IMR-90 (cell line): Measurements from ENCODE around the gene CCDC50. TPM values are rescaled to one million over a fixed set of nuclear protein-coding genes. Genes with fewer than 3 reads are reported as not detected.

ENCODE experiments used
- ATAC-seq: fragments of 200-7000 bp; cut with Tn5 transposase; 2 replicates; pipeline ENCODE4 v1.9.1; 2020; ENCODE audit warnings: low read depth, mild to moderate bottlenecking, moderate library complexity
- BruUV-seq: library from RNA; stranded (reverse); fragments of 400-500 nt; replicated peaks from 2 replicates; lab custom pipeline; 2021; lab: Mats Ljungman, UMichigan
- CTCF ChIA-PET: fragments of 300-600 bp; formaldehyde crosslinking; extraction: SDS; loops from one replicate; lab custom pipeline; 2021; ENCODE audit warnings: antibody characterized with exemption; lab: Yijun Ruan, JAX
- POLR2A ChIA-PET: fragments of 300-600 bp; sonication (Branson Sonifier 250); formaldehyde crosslinking; loops from one replicate; lab custom pipeline; 2022; ENCODE audit warnings: antibody characterized with exemption; ENCODE audit not compliant: unreplicated experiment; lab: Charles Lee
- DNase-seq: peaks from one replicate; pipeline ENCODE4 v3.0.0; 2013
- H2AFZ ChIP-seq: replicated peaks from 2 replicates; pipeline ENCODE3; 2013; ENCODE audit warnings: low read length, mild to moderate bottlenecking; ENCODE audit not compliant: poor library complexity
- H2AK5ac ChIP-seq: 2 replicates; pipeline ENCODE4 v1.6.1; 2013; ENCODE audit warnings: low read depth, low read length, inconsistent platforms
- H2AK9ac ChIP-seq: replicated peaks from 2 replicates; pipeline ENCODE3; 2013; ENCODE audit warnings: mild to moderate bottlenecking, low read depth, low read length, moderate library complexity; ENCODE audit not compliant: poor library complexity
- H2BK120ac ChIP-seq: 2 replicates; pipeline ENCODE4 v1.6.1; 2013; ENCODE audit warnings: low read depth, low read length, inconsistent platforms
- H2BK15ac ChIP-seq: 3 replicates; pipeline ENCODE4 v1.6.1; 2013; ENCODE audit warnings: low read depth, low read length, inconsistent platforms
- H2BK20ac ChIP-seq: 2 replicates; pipeline ENCODE4 v1.6.1; 2013; ENCODE audit warnings: low read depth, mild to moderate bottlenecking, inconsistent platforms, low read length, moderate library complexity
- H2BK5ac ChIP-seq: 2 replicates; pipeline ENCODE4 v1.6.1; 2013; ENCODE audit warnings: mild to moderate bottlenecking, low read depth, low read length, inconsistent platforms; ENCODE audit not compliant: poor library complexity, severe bottlenecking
- H3K14ac ChIP-seq: replicated peaks from 2 replicates; pipeline ENCODE4 v1.6.1; 2013; ENCODE audit warnings: low read depth, low read length, inconsistent platforms
- H3K18ac ChIP-seq: 2 replicates; pipeline ENCODE4 v1.6.1; 2013; ENCODE audit warnings: low read depth, low read length, control low read depth
- H3K23ac ChIP-seq: 2 replicates; pipeline ENCODE4 v1.6.1; 2013; ENCODE audit warnings: low read depth, low read length, inconsistent platforms
- H3K27ac ChIP-seq: 2 replicates; pipeline ENCODE4 v1.5.1; 2013; ENCODE audit warnings: mild to moderate bottlenecking, control low read depth, low read length; ENCODE audit not compliant: insufficient read depth
- H3K27me3 ChIP-seq: 2 replicates; pipeline ENCODE4 v1.6.1; 2013; ENCODE audit warnings: low read length; ENCODE audit not compliant: control insufficient read depth, insufficient read depth
- H3K36me3 ChIP-seq: 2 replicates; pipeline ENCODE4 v1.6.1; 2013; ENCODE audit warnings: low read length, mixed read lengths; ENCODE audit not compliant: control insufficient read depth, insufficient read depth
- H3K4ac ChIP-seq: 2 replicates; pipeline ENCODE4 v1.6.1; 2013; ENCODE audit warnings: low read depth, low read length, inconsistent platforms
- H3K4me1 ChIP-seq: 2 replicates; pipeline ENCODE4 v1.6.1; 2013; ENCODE audit warnings: low read length, mixed read lengths; ENCODE audit not compliant: control insufficient read depth, insufficient read depth
- H3K4me2 ChIP-seq: 2 replicates; pipeline ENCODE4 v1.6.1; 2013; ENCODE audit warnings: low read depth, mild to moderate bottlenecking, control low read depth, low read length, moderate library complexity
- H3K4me3 ChIP-seq: 2 replicates; pipeline ENCODE4 v1.5.1; 2013; ENCODE audit warnings: low read depth, mild to moderate bottlenecking, control low read depth, low read length, moderate library complexity; ENCODE audit not compliant: insufficient read depth
- H3K56ac ChIP-seq: 2 replicates; pipeline ENCODE4 v1.6.1; 2013; ENCODE audit warnings: low read length, inconsistent platforms; ENCODE audit not compliant: insufficient read depth; ENCODE audit errors: extremely low read depth
- H3K79me1 ChIP-seq, 2 experiments: 2 replicates each; pipeline ENCODE4 v1.6.1; 2013; ENCODE audit warnings: low read length in 2 of 2, inconsistent platforms in 1 of 2, low read depth in 1 of 2
- H3K9ac ChIP-seq: 2 replicates; pipeline ENCODE4 v1.6.1; 2013; ENCODE audit warnings: low read depth, low read length, control low read depth
- H3K9me1 ChIP-seq: 2 replicates; pipeline ENCODE4 v1.6.1; 2013; ENCODE audit warnings: low read length, inconsistent platforms; ENCODE audit not compliant: insufficient read depth
- H3K9me3 ChIP-seq: 2 replicates; pipeline ENCODE4 v1.6.1; 2013; ENCODE audit warnings: low read length; ENCODE audit not compliant: control insufficient read depth, insufficient read depth
- H4K20me1 ChIP-seq: 2 replicates; pipeline ENCODE4 v1.6.1; 2013; ENCODE audit warnings: low read length, inconsistent platforms; ENCODE audit not compliant: insufficient read depth
- H4K5ac ChIP-seq: 2 replicates; pipeline ENCODE4 v1.6.1; 2013; ENCODE audit warnings: mild to moderate bottlenecking, low read depth, low read length, control low read depth
- H4K8ac ChIP-seq, 2 experiments: 2 replicates each; pipeline ENCODE4 v1.6.1; 2013; ENCODE audit warnings: low read depth in 2 of 2, low read length in 2 of 2, control low read depth in 1 of 2, inconsistent platforms in 1 of 2
- H4K91ac ChIP-seq: 2 replicates; pipeline ENCODE4 v1.6.1; 2013; ENCODE audit warnings: low read depth, low read length, inconsistent platforms; ENCODE audit not compliant: insufficient read depth
- BHLHE40 ChIP-seq: fragments of 150-350 bp; IDR thresholded peaks from 2 replicates; pipeline ENCODE4 v1.6.1; 2016; ENCODE audit warnings: mild to moderate bottlenecking, low read depth, low read length
- CEBPB ChIP-seq: IDR thresholded peaks from 2 replicates; pipeline ENCODE4 v1.6.1; 2012; ENCODE audit warnings: low read depth, low read length, improper control_type of control experiment
- CHD1 ChIP-seq: IDR thresholded peaks from 2 replicates; pipeline ENCODE4 v1.6.1; 2012; ENCODE audit warnings: low read depth, low read length, improper control_type of control experiment
- ELK1 ChIP-seq: fragments of 150-350 bp; IDR thresholded peaks from 2 replicates; pipeline ENCODE4 v1.6.1; 2016; ENCODE audit warnings: low read depth, mild to moderate bottlenecking, low read length, moderate library complexity, borderline replicate concordance
- FOS ChIP-seq: fragments of 150-350 bp; IDR thresholded peaks from 2 replicates; pipeline ENCODE4 v1.6.1; 2016; ENCODE audit warnings: low read depth, low read length
- MAFK ChIP-seq: IDR thresholded peaks from 2 replicates; pipeline ENCODE4 v1.6.1; 2012; ENCODE audit warnings: low read depth, low read length, improper control_type of control experiment
- MAZ ChIP-seq: IDR thresholded peaks from 2 replicates; pipeline ENCODE4 v1.6.1; 2012; ENCODE audit warnings: low read depth, mild to moderate bottlenecking, low read length, improper control_type of control experiment, moderate library complexity, borderline replicate concordance
- MXI1 ChIP-seq: IDR thresholded peaks from 2 replicates; pipeline ENCODE4 v1.6.1; 2012; ENCODE audit warnings: low read depth, mild to moderate bottlenecking, low read length, moderate library complexity, borderline replicate concordance
- NFE2L2 ChIP-seq: fragments of 150-350 bp; IDR thresholded peaks from 2 replicates; pipeline ENCODE4 v1.6.1; 2016; ENCODE audit warnings: low read depth, mild to moderate bottlenecking, low read length
- POLR2A ChIP-seq: IDR thresholded peaks from 2 replicates; pipeline ENCODE4 v1.6.1; 2012; ENCODE audit warnings: mild to moderate bottlenecking, low read depth, low read length
- RAD21 ChIP-seq: IDR thresholded peaks from 2 replicates; pipeline ENCODE4 v1.6.1; 2012; ENCODE audit warnings: low read length, improper control_type of control experiment
- RCOR1 ChIP-seq: IDR thresholded peaks from 2 replicates; pipeline ENCODE4 v1.6.1; 2012; ENCODE audit warnings: mild to moderate bottlenecking, low read length, improper control_type of control experiment; ENCODE audit not compliant: insufficient replicate concordance
- RFX5 ChIP-seq: IDR thresholded peaks from 2 replicates; pipeline ENCODE4 v1.8.0; 2012; ENCODE audit warnings: low read depth, mild to moderate bottlenecking, low read length, moderate library complexity
- SMC3 ChIP-seq: fragments of 150-350 bp; IDR thresholded peaks from 2 replicates; pipeline ENCODE4 v1.6.1; 2016; ENCODE audit warnings: low read depth, mild to moderate bottlenecking, antibody characterized with exemption, low read length, moderate library complexity
- WGBS, 2 experiments: methylation state at CpG; one replicate each; pipeline versions ENCODE4 v1.1.5 to v1.1.7; 2013; ENCODE audit warnings: missing lambda C conversion rate in 2 of 2; ENCODE audit not compliant: insufficient read length in 1 of 2; ENCODE audit errors: extremely low coverage in 2 of 2; 5-methylcytosine and 5-hydroxymethylcytosine counted together
- dilution Hi-C: fragments of 300-500 bp; cut with HindIII; formaldehyde crosslinking; loops from one replicate; pipeline ENCODE4 v1.14.3; 2018; ENCODE audit warnings: low sequenced_read_pairs; ENCODE audit not compliant: unreplicated experiment
- in situ Hi-C: fragments of 300-500 bp; cut with MboI; formaldehyde crosslinking; loops from 3 replicates; pipeline ENCODE4 v1.14.3; 2019; ENCODE audit warnings: low sequenced_read_pairs, inconsistent platforms, mixed read lengths
- intact Hi-C: fragments of 100-400 bp; cut with micrococcal nuclease; formaldehyde crosslinking; loops from 2 replicates; pipeline ENCODE4 v1.10.0; 2022
- polyA plus RNA-seq, 3 experiments: library from polyadenylated mRNA; depleted of rRNA; stranded (reverse); fragments of >200 nt; gene quantifications; 2 replicates each; pipeline ENCODE4 v1.2.3, GENCODE V29; 2012; ENCODE audit warnings: low replicate concordance in 1 of 3
- total RNA-seq: library from RNA; depleted of rRNA; stranded (reverse); fragments of >200 nt; gene quantifications from 2 replicates; pipeline ENCODE4 v1.2.3, GENCODE V29; 2012
- TF ChIP-seq, protein P1 (sequence below): conservative IDR thresholded peaks from 2 replicates; pipeline ENCODE4 v1.5.1; 2012; ENCODE audit warnings: mild to moderate bottlenecking, low read depth, low read length, improper control_type of control experiment
- TF ChIP-seq, protein P2 (sequence below): fragments of 150-350 bp; IDR thresholded peaks from 2 replicates; pipeline ENCODE4 v1.6.1; 2017; ENCODE audit warnings: mild to moderate bottlenecking, antibody characterized with exemption, low read length, low read depth

The CCDC50 gene
- total and polyA plus RNA-seq, 2 of the 4 experiments (the other 2 are of a cell fraction) = 59.0 to 63.1 TPM

- Histone ChIP-seq H2AK9ac (no peak overlapping the region), H3K9me1 (peaks cover 8% of the 10 kb centered on the region), H3K4me1 (peaks cover 24% of the 10 kb centered on the region), H3K9me3 (no peaks in the 10 kb centered on the region), H3K23ac (peak overlapping the region; percentile 12; the same call in 1 of the 2 replicates), H3K56ac (no peak overlapping the region), H3K4ac (no peak overlapping the region; the same call in 1 of the 2 replicates), H2BK120ac (no peak overlapping the region), H3K36me3 (no peaks in the 10 kb centered on the region; the same call in 1 of the 2 replicates), H2BK20ac (no peak overlapping the region), H4K8ac (no peak overlapping the region), H3K14ac (0 out of 2 replicates have a peak overlapping the region, but pooled peaks have one; percentile 69), H2BK15ac (no peak overlapping the region), H3K9ac (no peak overlapping the region; the same call in 1 of the 2 replicates), H2AK5ac (no peak overlapping the region), H3K27me3 (no peaks in the 10 kb centered on the region), H3K79me1 (peaks cover 5 to 46% of the 10 kb centered on the region in 2 experiments; a peak in 3 of 4 replicates), H2BK5ac (peak overlapping the region; percentile 27), H4K91ac (no peak overlapping the region), H3K27ac (no peak overlapping the region), H4K20me1 (peaks cover 56% of the 10 kb centered on the region; the same call in 1 of the 2 replicates), H3K18ac (no peak overlapping the region; the same call in 1 of the 2 replicates), H3K4me3 (no peak overlapping the region), H4K5ac (no peak overlapping the region), H3K4me2 (peak overlapping the region; percentile 10; the same call in 1 of the 2 replicates), H2AFZ (no peak overlapping the region)
- TF ChIP-seq MAFK (no peak), MAZ (no peak), ELK1 (no peak), SMC3 (no peak), CHD1 (no peak), BHLHE40 (no peak), CEBPB (no peak), RAD21 (no peak), RFX5 (no peak), NFE2L2 (no peak), POLR2A (no peak), FOS (no peak), MXI1 (no peak), RCOR1 (no peak)
- TF ChIP-seq, protein P1, sequence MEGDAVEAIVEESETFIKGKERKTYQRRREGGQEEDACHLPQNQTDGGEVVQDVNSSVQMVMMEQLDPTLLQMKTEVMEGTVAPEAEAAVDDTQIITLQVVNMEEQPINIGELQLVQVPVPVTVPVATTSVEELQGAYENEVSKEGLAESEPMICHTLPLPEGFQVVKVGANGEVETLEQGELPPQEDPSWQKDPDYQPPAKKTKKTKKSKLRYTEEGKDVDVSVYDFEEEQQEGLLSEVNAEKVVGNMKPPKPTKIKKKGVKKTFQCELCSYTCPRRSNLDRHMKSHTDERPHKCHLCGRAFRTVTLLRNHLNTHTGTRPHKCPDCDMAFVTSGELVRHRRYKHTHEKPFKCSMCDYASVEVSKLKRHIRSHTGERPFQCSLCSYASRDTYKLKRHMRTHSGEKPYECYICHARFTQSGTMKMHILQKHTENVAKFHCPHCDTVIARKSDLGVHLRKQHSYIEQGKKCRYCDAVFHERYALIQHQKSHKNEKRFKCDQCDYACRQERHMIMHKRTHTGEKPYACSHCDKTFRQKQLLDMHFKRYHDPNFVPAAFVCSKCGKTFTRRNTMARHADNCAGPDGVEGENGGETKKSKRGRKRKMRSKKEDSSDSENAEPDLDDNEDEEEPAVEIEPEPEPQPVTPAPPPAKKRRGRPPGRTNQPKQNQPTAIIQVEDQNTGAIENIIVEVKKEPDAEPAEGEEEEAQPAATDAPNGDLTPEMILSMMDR = no peak
- TF ChIP-seq, protein P2, sequence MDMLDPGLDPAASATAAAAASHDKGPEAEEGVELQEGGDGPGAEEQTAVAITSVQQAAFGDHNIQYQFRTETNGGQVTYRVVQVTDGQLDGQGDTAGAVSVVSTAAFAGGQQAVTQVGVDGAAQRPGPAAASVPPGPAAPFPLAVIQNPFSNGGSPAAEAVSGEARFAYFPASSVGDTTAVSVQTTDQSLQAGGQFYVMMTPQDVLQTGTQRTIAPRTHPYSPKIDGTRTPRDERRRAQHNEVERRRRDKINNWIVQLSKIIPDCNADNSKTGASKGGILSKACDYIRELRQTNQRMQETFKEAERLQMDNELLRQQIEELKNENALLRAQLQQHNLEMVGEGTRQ = no peak
- WGBS, 2 experiments = no CpG with 5 or more reads among the region's 3 CpGs
- in situ Hi-C loops = loop anchor here (25.0 kb wide), 1 partner anchor 1540 kb away; no protein-coding TSS in a partner anchor
- CTCF ChIA-PET = interaction anchor here (0.7 kb wide), 1 partner anchor 105 kb away, joined by 3 read pairs; no protein-coding TSS in a partner anchor
- ATAC-seq = no peak
- intact Hi-C loops = no loop called here
- POLR2A ChIA-PET = no interaction called here
- no peak for DNase-seq
- no TSS peak for BruUV-seq
- dilution Hi-C loops = no loop called here
Measured at GRCh38 chr3:191347228-191347627, 18.0 kb downstream of the CCDC50 start.
